WTC11 (cell line): ENCODE results near the gene MOB3B. TPM values are rescaled to one million over a fixed set of nuclear protein-coding genes. Genes with fewer than 3 reads are reported as not detected.

Experiments used
- ATAC-seq: fragments of 200-7000 bp; cut with Tn5 transposase; 2 replicates; pipeline ENCODE4 v1.10.0; 2021; ENCODE audit warnings: mild to moderate bottlenecking, moderate library complexity
- CTCF ChIA-PET: fragments of 300-600 bp; sonication (Branson Sonifier 250); formaldehyde crosslinking; loops from one replicate; lab custom pipeline; 2021; ENCODE audit warnings: antibody characterized with exemption; lab: Charles Lee
- POLR2A ChIA-PET: fragments of 350-600 bp; sonication (Branson Sonifier 250); formaldehyde crosslinking; loops from one replicate; lab custom pipeline; 2021; ENCODE audit warnings: antibody characterized with exemption; lab: Charles Lee
- DNase-seq: peaks from one replicate; pipeline ENCODE4 v3.0.0; 2021; ENCODE audit warnings: low spot score
- H3K27ac Mint-ChIP-seq: 2 replicates; pipeline ENCODE4 v1.8.0; 2021; ENCODE audit warnings: mixed read lengths
- H3K27me3 Mint-ChIP-seq: 2 replicates; pipeline ENCODE4 v1.8.0; 2021; ENCODE audit warnings: low read depth, mild to moderate bottlenecking, moderate library complexity, mixed read lengths
- H3K36me3 Mint-ChIP-seq: 2 replicates; pipeline ENCODE4 v1.8.0; 2021; ENCODE audit warnings: mixed read lengths
- H3K4me1 Mint-ChIP-seq: 2 replicates; pipeline ENCODE4 v1.8.0; 2022; ENCODE audit warnings: mixed read lengths
- H3K4me3 Mint-ChIP-seq: 2 replicates; pipeline ENCODE4 v1.8.0; 2021; ENCODE audit warnings: mild to moderate bottlenecking, moderate library complexity, mixed read lengths
- H3K9me3 Mint-ChIP-seq: 2 replicates; pipeline ENCODE4 v1.8.0; 2021; ENCODE audit warnings: mixed read lengths
- ATF1 ChIP-seq: sonication (generic); formaldehyde crosslinking; IDR thresholded peaks from 2 replicates; pipeline ENCODE4 v1.8.1; 2023; ENCODE audit warnings: mild to moderate bottlenecking, moderate library complexity, missing genetic modification reagents
- CBFB ChIP-seq: sonication (generic); formaldehyde crosslinking; IDR thresholded peaks from 2 replicates; pipeline ENCODE4 v1.8.1; 2022; ENCODE audit warnings: mild to moderate bottlenecking, low read depth, missing genetic modification reagents
- CDX4 ChIP-seq: fragments of 250-450 bp; sonication (Bioruptor Pico); IDR thresholded peaks from 2 replicates; pipeline ENCODE4 v1.9.0; 2021; ENCODE audit warnings: moderate library complexity, mild to moderate bottlenecking, inconsistent platforms, borderline replicate concordance
- EMX1 ChIP-seq: fragments of 250-450 bp; sonication (Bioruptor Pico); IDR thresholded peaks from 2 replicates; pipeline ENCODE4 v1.8.0; 2021; ENCODE audit warnings: mild to moderate bottlenecking
- GRHL2 ChIP-seq: fragments of 250-450 bp; sonication (Bioruptor Pico); IDR thresholded peaks from 2 replicates; pipeline ENCODE4 v1.8.0; 2022; ENCODE audit warnings: mild to moderate bottlenecking, moderate library complexity; ENCODE audit not compliant: insufficient replicate concordance, severe bottlenecking
- GTF2I ChIP-seq: fragments of 250-450 bp; sonication (Bioruptor Pico); conservative IDR thresholded peaks from 2 replicates; pipeline ENCODE4 v1.4.0; 2021; ENCODE audit warnings: mild to moderate bottlenecking
- IRF1 ChIP-seq: sonication (generic); formaldehyde crosslinking; IDR thresholded peaks from 2 replicates; pipeline ENCODE4 v1.8.0; 2023; ENCODE audit warnings: missing genetic modification reagents
- MXD4 ChIP-seq: fragments of 250-450 bp; sonication (Bioruptor Pico); IDR thresholded peaks from 2 replicates; pipeline ENCODE4 v1.8.0; 2021; ENCODE audit warnings: mild to moderate bottlenecking, moderate library complexity, borderline replicate concordance
- NFATC4 ChIP-seq: fragments of 250-450 bp; sonication (Bioruptor Pico); IDR thresholded peaks from 2 replicates; pipeline ENCODE4 v1.9.0; 2021; ENCODE audit warnings: mild to moderate bottlenecking
- NR2C2 ChIP-seq: sonication (generic); formaldehyde crosslinking; IDR thresholded peaks from 2 replicates; pipeline ENCODE4 v1.8.0; 2022; ENCODE audit warnings: mild to moderate bottlenecking, missing genetic modification reagents
- PRDM15 ChIP-seq: sonication (generic); formaldehyde crosslinking; IDR thresholded peaks from 2 replicates; pipeline ENCODE4 v1.8.0; 2022; ENCODE audit warnings: missing genetic modification reagents
- SOX15 ChIP-seq: fragments of 250-450 bp; sonication (Bioruptor Pico); IDR thresholded peaks from 2 replicates; pipeline ENCODE4 v1.9.0; 2021; ENCODE audit warnings: mild to moderate bottlenecking
- ZNF121 ChIP-seq: sonication (generic); formaldehyde crosslinking; IDR thresholded peaks from 2 replicates; pipeline ENCODE4 v1.8.0; 2023; ENCODE audit warnings: missing genetic modification reagents
- ZNF532 ChIP-seq: fragments of 250-450 bp; sonication (Bioruptor Pico); IDR thresholded peaks from 2 replicates; pipeline ENCODE4 v1.9.0; 2021; ENCODE audit warnings: mild to moderate bottlenecking, borderline replicate concordance
- ZSCAN18 ChIP-seq: fragments of 250-450 bp; sonication (Bioruptor Pico); IDR thresholded peaks from 2 replicates; pipeline ENCODE4 v2.1.2; 2022; ENCODE audit warnings: mild to moderate bottlenecking, moderate library complexity
- total RNA-seq: library from RNA; stranded (reverse); gene quantifications from 3 replicates; pipeline ENCODE4 v1.2.3, GENCODE V29; 2021

Gene MOB3B
- total RNA-seq, 1 experiment from 2014 or later: 25.1 TPM

- no peak for TF ChIP-seq PRDM15 (CRISPR knock-in tag)
- no peak for TF ChIP-seq CDX4 (CRISPR knock-in tag)
- no peak for TF ChIP-seq GRHL2 (CRISPR knock-in tag)
- no peak for TF ChIP-seq ZNF532 (CRISPR knock-in tag)
These were observed 127.0 kb downstream of the MOB3B start (continued) for GRCh38 chr9:27402626-27403025.

GRCh38 chr9:27400334-27400880 lies 129.2 kb downstream of the MOB3B start:
- DNase-seq (no peak), ATAC-seq (no peak)
- POLR2A ChIA-PET: no interaction called here
- H3K27ac Mint-ChIP-seq: no peak overlapping the region
- CTCF ChIA-PET: no interaction called here
- peaks cover 46% of the 10 kb centered on the region for H3K4me1 Mint-ChIP-seq
- TF ChIP-seq ZSCAN18 (CRISPR knock-in tag) (no peak), MXD4 (CRISPR knock-in tag) (no peak), SOX15 (CRISPR knock-in tag) (no peak), CBFB (CRISPR knock-in tag) (no peak), NR2C2 (CRISPR knock-in tag) (no peak), ATF1 (no peak)
- H3K4me3 Mint-ChIP-seq: no peak overlapping the region
- peaks cover 11% of the 10 kb centered on the region for H3K27me3 Mint-ChIP-seq
- peaks cover 1% of the 10 kb centered on the region; the same call in 1 of the 2 replicates for H3K36me3 Mint-ChIP-seq
- H3K9me3 Mint-ChIP-seq: peaks cover 6% of the 10 kb centered on the region

GRCh38 chr9:27398982-27399653 lies 130.5 kb downstream of the MOB3B start:
- ChIA-PET POLR2A (no interaction called here), CTCF (interaction anchor here (0.8 to 1.1 kb wide), 2 partner anchors 9 to 66 kb away, joined by 4 to 5 read pairs; no protein-coding TSS in a partner anchor)
- Mint-ChIP-seq H3K4me1 (peaks cover 54% of the 10 kb centered on the region), H3K27me3 (peaks cover 11% of the 10 kb centered on the region), H3K4me3 (no peak overlapping the region), H3K9me3 (peaks cover 5% of the 10 kb centered on the region; the same call in 1 of the 2 replicates), H3K27ac (no peak overlapping the region), H3K36me3 (no peaks in the 10 kb centered on the region)
- TF ChIP-seq IRF1 (CRISPR knock-in tag) (no peak), EMX1 (CRISPR knock-in tag) (no peak), GTF2I (CRISPR knock-in tag) (no peak), NFATC4 (CRISPR knock-in tag) (no peak), ZNF121 (CRISPR knock-in tag) (no peak)
- no peak for DNase-seq
- ATAC-seq: peak; percentile 58
